ENCODE measurements around the gene LUC7L. TPM values are rescaled to one million over a fixed set of nuclear protein-coding genes. Genes with fewer than 3 reads are reported as not detected.
"Not testable (repeated sequence)": the region's sequence is repeated elsewhere in the genome, so short reads cannot be mapped to it uniquely, and the experiment has no call there.

The LUC7L gene
- total and polyA plus RNA-seq, 8 donors = 77.5 to 221 (median 110) TPM

GRCh38 chr16:162271-162991, 66.8 kb downstream of the LUC7L start:
- Histone ChIP-seq H3K27me3 (peaks cover 21 to 80% (median 26%) of the 10 kb centered on the region in 3 donors), H3K36me3 (no peaks in the 10 kb centered on the region), H3K4me1 (peaks cover 16 to 21% (median 19%) of the 10 kb centered on the region in 4 donors), H3K27ac (no peak overlapping the region), H3K4me3 (no peak overlapping the region), H3K9me3 (no peaks in the 10 kb centered on the region)
- intact Hi-C loops (cut with DNase I; ENCODE audit: low total_unique reads) = no loop called here
- DNase-seq = no peak
- WGBS, 5 donors = 80 to 87% (median 83%) methylated on average over 13 of the region's 13 CpGs
- TF ChIP-seq POLR2AphosphoS5 (IDR thresholded peaks at IDR 0.05) (no peak), CTCF (IDR thresholded peaks at IDR 0.05) (no peak), EP300 (IDR thresholded peaks at IDR 0.05) (no peak), POLR2A (IDR thresholded peaks at IDR 0.05) (no peak)

- WGBS, 5 donors = 55 to 65% (median 60%) methylated on average over 12 to 18 of the region's 18 CpGs
- Histone ChIP-seq H3K27me3 (peaks cover 4 to 80% (median 15%) of the 10 kb centered on the region in 3 donors), H3K4me3 (no peak overlapping the region), H3K9me3 (no peaks in the 10 kb centered on the region), H3K36me3 (no peaks in the 10 kb centered on the region), H3K4me1 (peaks cover 8 to 9% (median 9%) of the 10 kb centered on the region in 4 donors), H3K27ac (no peak overlapping the region)
- intact Hi-C loops (cut with DNase I; ENCODE audit: low total_unique reads) = no loop called here
- DNase-seq = no peak
- TF ChIP-seq EP300 (IDR thresholded peaks at IDR 0.05) (no peak), CTCF (IDR thresholded peaks at IDR 0.05) (no peak)
These were observed 68.5 kb downstream of the LUC7L start for GRCh38 chr16:160691-161190.

GRCh38 chr16:160242-160641, 69.0 kb downstream of the LUC7L start:
- H3K9me3 ChIP-seq; H3K27ac ChIP-seq; H3K4me1 ChIP-seq; H3K4me3 ChIP-seq; H3K36me3 ChIP-seq; intact Hi-C loops (cut with DNase I; ENCODE audit: low total_unique reads); DNase-seq: not testable (repeated sequence)
- H3K27me3 ChIP-seq = peaks cover 0 to 80% (median 14%) of the 10 kb centered on the region in 3 donors
- 67 to 96% (median 72%) methylated on average over 4 to 20 of the region's 20 CpGs for WGBS, 5 donors

- H3K27ac ChIP-seq = no peak overlapping the region
- H3K4me1 ChIP-seq = peaks cover 6 to 9% (median 9%) of the 10 kb centered on the region in 4 donors
- no peak for DNase-seq
- H3K9me3 ChIP-seq = no peaks in the 10 kb centered on the region
- 39 to 49% (median 47%) methylated on average over 6 of the region's 6 CpGs for WGBS, 5 donors
- TF ChIP-seq POLR2A (IDR thresholded peaks at IDR 0.05) = no peak
- TF ChIP-seq EP300 (IDR thresholded peaks at IDR 0.05) = no peak
- TF ChIP-seq CTCF (IDR thresholded peaks at IDR 0.05) = no peak
- no peak for TF ChIP-seq POLR2AphosphoS5 (IDR thresholded peaks at IDR 0.05)
- intact Hi-C loops (cut with DNase I; ENCODE audit: low total_unique reads) = no loop called here
- no peak overlapping the region for H3K4me3 ChIP-seq
- no peaks in the 10 kb centered on the region for H3K36me3 ChIP-seq
- peaks cover 0 to 85% (median 20%) of the 10 kb centered on the region in 3 donors for H3K27me3 ChIP-seq
These were observed 70.0 kb downstream of the LUC7L start for GRCh38 chr16:159136-159849.
